Measurements from ENCODE around the gene SULT1C4.
"Not testable (repeated sequence)": the region's sequence is repeated elsewhere in the genome, so short reads cannot be mapped to it uniquely, and the experiment has no call there.

Gene SULT1C4

DNA sequence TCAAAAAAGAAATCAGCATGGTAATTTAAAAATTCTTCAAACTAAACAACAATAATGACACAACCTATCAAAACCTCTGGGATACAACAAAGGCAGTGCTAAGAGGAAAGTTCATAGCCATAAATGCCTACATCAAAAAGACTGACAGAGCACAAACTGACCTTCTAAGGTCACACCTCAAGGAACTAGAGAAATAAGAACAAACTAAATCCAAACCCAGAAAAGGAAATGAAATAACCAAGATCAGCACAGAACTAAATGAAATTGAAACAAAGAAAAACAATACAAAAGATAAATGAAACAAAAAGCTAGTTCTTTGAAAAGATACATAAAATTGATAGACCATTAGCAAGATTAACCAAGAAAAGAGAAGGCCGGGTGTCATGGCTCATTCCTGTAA lies 18.4 kb upstream of the SULT1C4 start:
- H3K27me3 ChIP-seq (ENCODE audit: control insufficient read depth, insufficient read depth, low read length); H3K4me2 ChIP-seq (ENCODE audit: low read length); H3K9ac ChIP-seq (ENCODE audit: low read depth, low read length); H3K4me3 ChIP-seq (ENCODE audit: low read length); H3K9me3 ChIP-seq (replicated peaks; ENCODE audit: low read length); H3K36me3 ChIP-seq (ENCODE audit: insufficient read depth, low read length): not testable (repeated sequence)
- H3K4me1 ChIP-seq (ENCODE audit: control insufficient read depth, insufficient read depth, low read length) = peaks cover 14% of the 10 kb centered on the region

DNA sequence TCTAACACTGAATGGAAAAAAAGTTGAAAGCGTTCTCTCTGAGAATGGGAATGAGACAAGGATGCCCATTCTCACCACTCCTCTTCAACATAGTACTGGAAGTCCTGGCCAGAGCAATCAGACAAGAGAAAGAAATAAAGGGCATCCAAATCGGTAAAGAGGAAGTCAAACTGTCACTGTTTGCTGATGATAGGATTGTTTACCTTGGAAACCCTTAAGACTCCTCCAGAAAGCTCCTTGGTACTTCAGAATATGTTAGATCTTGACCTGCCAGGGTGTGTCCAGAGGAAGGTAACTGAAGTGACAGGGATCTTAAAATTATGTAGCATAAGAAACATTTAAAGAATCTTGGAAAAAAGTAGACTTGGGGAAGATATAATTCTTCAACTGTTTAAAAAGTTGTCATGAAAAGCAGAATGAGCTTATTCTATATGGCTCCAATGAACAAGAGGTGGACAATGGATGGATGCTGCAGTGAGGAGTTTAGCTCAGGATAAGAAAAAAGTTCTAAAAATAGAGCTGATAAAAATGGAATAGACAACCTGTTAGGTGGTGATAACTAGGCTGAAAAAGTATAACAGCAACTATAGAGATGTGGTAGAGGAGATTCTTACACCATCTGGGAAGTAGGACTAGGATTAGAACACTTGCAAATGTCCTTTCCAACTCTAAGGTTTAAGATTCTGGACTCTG lies 16.8 kb upstream of the SULT1C4 start:
- Histone ChIP-seq H3K36me3 (ENCODE audit: insufficient read depth, low read length) (no peaks in the 10 kb centered on the region), H3K27me3 (ENCODE audit: control insufficient read depth, insufficient read depth, low read length) (no peaks in the 10 kb centered on the region), H3K9ac (ENCODE audit: low read depth, low read length) (no peak overlapping the region), H3K9me3 (replicated peaks; ENCODE audit: low read length) (no peaks in the 10 kb centered on the region), H3K4me3 (ENCODE audit: low read length) (no peak overlapping the region), H3K4me1 (ENCODE audit: control insufficient read depth, insufficient read depth, low read length) (peaks cover 14% of the 10 kb centered on the region), H3K4me2 (ENCODE audit: low read length) (no peak overlapping the region)

DNA sequence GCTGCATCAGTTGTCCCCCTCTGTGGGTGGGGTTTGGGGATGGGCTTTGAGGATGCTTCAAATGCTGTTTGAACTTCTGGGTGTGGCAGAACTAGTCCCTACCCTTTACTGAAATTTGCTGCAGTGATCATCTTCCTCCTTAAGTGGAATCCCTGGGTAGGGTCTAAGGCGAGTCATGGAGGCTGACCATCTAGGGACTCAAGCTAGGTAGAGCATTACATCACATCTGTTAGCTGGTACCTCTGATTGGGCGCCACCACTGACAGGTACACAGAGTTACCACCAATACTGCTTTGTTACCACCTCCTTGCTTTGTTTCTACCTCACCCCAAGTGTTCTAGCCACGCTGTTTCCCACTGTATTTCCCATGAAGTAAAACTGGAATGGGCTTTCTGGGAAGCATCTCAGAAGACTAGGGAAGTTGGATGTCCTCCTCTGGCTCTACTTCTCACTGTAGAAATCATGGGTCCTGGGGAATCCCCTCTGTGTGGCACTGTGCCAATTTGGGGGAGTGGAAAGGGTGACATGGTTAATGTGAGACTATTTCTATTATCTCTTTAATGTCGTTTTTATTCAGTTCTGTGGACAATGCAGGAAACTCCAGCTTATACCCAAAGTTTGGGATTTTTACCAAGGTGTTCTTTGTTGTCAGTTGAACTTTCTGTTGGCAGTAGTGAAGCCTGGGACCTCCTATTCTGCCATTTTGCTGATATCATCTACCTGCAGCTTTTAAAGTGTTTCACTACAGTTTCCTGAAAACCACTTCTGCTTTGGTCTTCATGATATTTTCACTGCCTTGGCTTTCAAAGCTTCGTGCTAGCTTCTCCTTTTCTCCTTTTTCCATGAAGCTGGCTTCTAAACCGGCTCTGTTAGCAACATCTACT lies 14.5 kb upstream of the SULT1C4 start:
- Histone ChIP-seq H3K4me3 (ENCODE audit: low read length) (no peak overlapping the region), H3K4me2 (ENCODE audit: low read length) (no peak overlapping the region), H3K4me1 (ENCODE audit: control insufficient read depth, insufficient read depth, low read length) (peaks cover 14% of the 10 kb centered on the region), H3K9me3 (replicated peaks; ENCODE audit: low read length) (no peaks in the 10 kb centered on the region), H3K9ac (ENCODE audit: low read depth, low read length) (no peak overlapping the region), H3K27me3 (ENCODE audit: control insufficient read depth, insufficient read depth, low read length) (no peaks in the 10 kb centered on the region), H3K36me3 (ENCODE audit: insufficient read depth, low read length) (no peaks in the 10 kb centered on the region)

DNA sequence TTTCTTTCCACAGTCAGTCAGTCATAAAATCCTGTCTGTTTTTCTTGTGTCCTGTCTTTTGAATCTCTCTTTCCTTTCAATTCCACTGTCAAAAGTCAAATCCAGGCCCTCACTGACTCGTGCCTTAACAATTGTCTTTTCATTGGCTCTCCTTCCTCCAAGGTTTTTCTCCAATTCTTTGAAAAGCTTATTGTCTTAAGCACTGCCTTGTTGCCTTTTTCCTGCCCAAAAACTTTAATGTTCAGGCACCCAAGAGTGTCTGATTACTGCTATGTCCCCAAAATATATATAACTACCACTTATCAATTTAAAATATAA lies 13.9 kb upstream of the SULT1C4 start:
- H3K4me1 ChIP-seq (ENCODE audit: control insufficient read depth, insufficient read depth, low read length) = peaks cover 14% of the 10 kb centered on the region
- H3K4me3 ChIP-seq (ENCODE audit: low read length) = no peak overlapping the region
- H3K9me3 ChIP-seq (replicated peaks; ENCODE audit: low read length) = no peaks in the 10 kb centered on the region
- H3K36me3 ChIP-seq (ENCODE audit: insufficient read depth, low read length) = no peaks in the 10 kb centered on the region
- H3K4me2 ChIP-seq (ENCODE audit: low read length) = no peak overlapping the region
- no peaks in the 10 kb centered on the region for H3K27me3 ChIP-seq (ENCODE audit: control insufficient read depth, insufficient read depth, low read length)
- H3K9ac ChIP-seq (ENCODE audit: low read depth, low read length) = no peak overlapping the region

DNA sequence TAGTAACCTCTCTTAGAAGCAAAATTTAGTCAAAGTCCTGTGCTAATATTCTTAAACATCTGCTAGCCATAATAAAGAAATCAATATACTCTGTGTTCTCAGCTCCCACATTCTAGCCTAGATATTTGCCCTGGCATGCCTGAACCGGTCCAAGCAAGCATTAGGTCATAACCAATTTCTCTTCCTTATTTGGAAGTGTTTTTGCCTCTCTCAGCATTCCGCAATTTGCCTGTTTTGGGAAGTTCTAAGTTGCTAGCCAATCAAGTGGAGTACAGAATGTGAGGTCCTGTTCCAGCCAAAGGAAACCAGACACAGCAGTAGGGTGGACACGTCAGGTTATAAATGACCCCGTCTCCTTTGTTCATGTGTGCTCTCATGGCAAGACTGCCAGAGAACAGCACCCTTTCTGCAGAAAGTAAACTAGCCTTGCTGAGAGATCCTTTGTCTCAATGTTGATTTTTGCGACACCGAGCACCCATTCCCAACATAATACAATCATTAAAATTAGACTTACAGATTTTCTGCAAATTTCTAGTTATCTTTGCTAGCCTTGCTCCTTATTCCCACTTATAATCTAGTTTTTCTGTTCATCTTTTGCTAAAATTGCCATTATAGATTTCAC lies 13.0 kb upstream of the SULT1C4 start:
- no peak overlapping the region for H3K4me2 ChIP-seq (ENCODE audit: low read length)
- peaks cover 17% of the 10 kb centered on the region for H3K4me1 ChIP-seq (ENCODE audit: control insufficient read depth, insufficient read depth, low read length)
- H3K4me3 ChIP-seq (ENCODE audit: low read length) = no peak overlapping the region
- no peak overlapping the region for H3K9ac ChIP-seq (ENCODE audit: low read depth, low read length)
- no peaks in the 10 kb centered on the region for H3K36me3 ChIP-seq (ENCODE audit: insufficient read depth, low read length)
- no peaks in the 10 kb centered on the region for H3K27me3 ChIP-seq (ENCODE audit: control insufficient read depth, insufficient read depth, low read length)
- no peaks in the 10 kb centered on the region for H3K9me3 ChIP-seq (replicated peaks; ENCODE audit: low read length)

DNA sequence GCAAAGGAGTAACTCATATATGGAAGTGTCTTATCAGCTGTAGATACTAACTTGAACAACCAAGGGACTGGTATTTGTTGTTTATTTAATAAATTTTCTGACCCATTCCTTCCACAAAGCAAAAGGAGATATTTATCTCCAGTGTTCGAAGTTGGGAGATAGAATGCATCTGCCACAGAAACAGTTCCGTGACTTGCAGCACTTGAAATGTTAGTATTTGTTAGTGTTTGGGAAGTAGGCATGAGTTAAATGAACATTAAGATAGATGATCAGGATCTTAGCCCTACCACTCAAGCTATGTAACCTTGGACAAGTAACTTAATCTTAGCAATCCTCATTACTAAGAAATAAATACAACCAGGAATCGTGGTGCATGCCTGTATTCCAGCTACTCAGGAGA lies 12.1 kb upstream of the SULT1C4 start:
- H3K9ac ChIP-seq (ENCODE audit: low read depth, low read length) = no peak overlapping the region
- no peak overlapping the region for H3K4me2 ChIP-seq (ENCODE audit: low read length)
- no peaks in the 10 kb centered on the region for H3K27me3 ChIP-seq (ENCODE audit: control insufficient read depth, insufficient read depth, low read length)
- H3K4me3 ChIP-seq (ENCODE audit: low read length) = no peak overlapping the region
- H3K4me1 ChIP-seq (ENCODE audit: control insufficient read depth, insufficient read depth, low read length) = peaks cover 20% of the 10 kb centered on the region
- no peaks in the 10 kb centered on the region for H3K36me3 ChIP-seq (ENCODE audit: insufficient read depth, low read length)
- no peaks in the 10 kb centered on the region for H3K9me3 ChIP-seq (replicated peaks; ENCODE audit: low read length)

DNA sequence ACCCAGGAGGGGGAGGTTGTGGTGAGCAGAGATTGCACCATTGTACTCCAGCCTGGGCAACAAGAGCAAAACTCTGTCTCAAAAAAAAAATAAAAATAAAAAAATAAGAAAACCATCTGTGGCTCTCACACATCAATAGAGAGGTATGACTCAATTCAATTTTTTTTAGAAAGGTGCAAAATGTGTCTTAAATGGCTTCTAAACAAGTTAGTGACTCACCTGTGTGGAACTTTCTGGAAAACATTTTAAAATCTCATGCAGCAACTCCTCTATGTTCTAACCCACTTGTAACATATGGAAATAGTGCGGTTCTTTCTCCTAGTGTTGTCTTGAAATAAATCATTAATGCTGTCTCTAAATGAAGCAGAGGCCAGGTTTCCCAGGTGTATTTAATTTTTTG lies 10.7 kb upstream of the SULT1C4 start:
- H3K4me1 ChIP-seq (ENCODE audit: control insufficient read depth, insufficient read depth, low read length) = peaks cover 20% of the 10 kb centered on the region
- no peak overlapping the region for H3K9ac ChIP-seq (ENCODE audit: low read depth, low read length)
- no peak overlapping the region for H3K4me3 ChIP-seq (ENCODE audit: low read length)
- no peak overlapping the region for H3K4me2 ChIP-seq (ENCODE audit: low read length)
- no peaks in the 10 kb centered on the region for H3K9me3 ChIP-seq (replicated peaks; ENCODE audit: low read length)
- no peaks in the 10 kb centered on the region for H3K27me3 ChIP-seq (ENCODE audit: control insufficient read depth, insufficient read depth, low read length)
- no peaks in the 10 kb centered on the region for H3K36me3 ChIP-seq (ENCODE audit: insufficient read depth, low read length)

DNA sequence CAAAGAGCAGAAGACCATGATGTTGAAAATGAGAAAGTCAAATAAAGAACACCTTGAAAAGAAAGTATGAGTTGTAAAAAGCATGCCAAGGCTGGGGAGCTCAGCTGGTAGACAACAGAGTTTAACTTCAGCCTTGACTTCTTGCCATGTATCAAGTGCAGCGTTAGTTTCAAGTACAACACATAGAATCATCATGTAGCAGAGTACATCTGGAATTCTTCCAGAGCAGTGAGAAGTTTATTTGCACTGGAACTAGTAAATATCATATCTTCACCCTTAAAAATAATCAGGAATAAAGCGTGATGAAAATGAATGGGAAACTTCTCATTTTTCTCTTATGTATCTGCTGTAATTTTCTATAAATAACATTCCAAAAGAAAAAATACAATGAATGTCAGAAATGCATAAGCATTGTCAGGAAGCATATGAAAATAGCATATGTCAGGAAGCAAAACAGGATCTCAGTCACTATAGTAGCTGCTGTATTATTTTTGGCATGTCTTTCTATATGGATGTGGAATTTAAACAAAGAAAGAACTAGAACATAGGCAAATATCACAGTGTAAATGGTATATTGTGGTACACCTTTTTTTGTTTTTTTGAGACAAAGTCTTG lies 10.1 kb upstream of the SULT1C4 start:
- Histone ChIP-seq H3K4me1 (ENCODE audit: control insufficient read depth, insufficient read depth, low read length) (peaks cover 18% of the 10 kb centered on the region), H3K36me3 (ENCODE audit: insufficient read depth, low read length) (no peaks in the 10 kb centered on the region), H3K4me2 (ENCODE audit: low read length) (no peak overlapping the region), H3K9me3 (replicated peaks; ENCODE audit: low read length) (no peaks in the 10 kb centered on the region), H3K4me3 (ENCODE audit: low read length) (no peak overlapping the region), H3K27me3 (ENCODE audit: control insufficient read depth, insufficient read depth, low read length) (no peaks in the 10 kb centered on the region), H3K9ac (ENCODE audit: low read depth, low read length) (no peak overlapping the region)

DNA sequence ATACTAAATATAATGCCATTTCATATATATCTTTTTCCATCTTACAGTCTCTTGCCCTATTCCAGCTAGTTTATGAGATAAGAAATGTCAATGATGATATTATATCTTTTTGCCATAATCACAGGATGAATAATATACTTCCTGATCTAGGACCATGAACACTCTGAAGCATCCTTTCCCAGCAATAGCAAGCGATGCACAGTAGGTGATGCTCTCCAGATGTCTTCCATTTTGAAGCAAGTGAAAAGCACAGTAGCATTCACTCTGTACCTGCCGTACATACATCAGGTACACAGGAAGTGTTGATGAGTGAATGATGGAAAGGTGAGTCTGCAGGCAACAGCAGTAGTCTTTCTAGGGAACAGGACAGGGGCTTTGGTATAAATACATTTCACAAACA lies 8.6 kb upstream of the SULT1C4 start:
- Histone ChIP-seq H3K9me3 (replicated peaks; ENCODE audit: low read length) (no peaks in the 10 kb centered on the region), H3K27me3 (ENCODE audit: control insufficient read depth, insufficient read depth, low read length) (no peaks in the 10 kb centered on the region), H3K4me1 (ENCODE audit: control insufficient read depth, insufficient read depth, low read length) (peaks cover 6% of the 10 kb centered on the region), H3K9ac (ENCODE audit: low read depth, low read length) (no peak overlapping the region), H3K4me2 (ENCODE audit: low read length) (no peak overlapping the region), H3K4me3 (ENCODE audit: low read length) (no peak overlapping the region), H3K36me3 (ENCODE audit: insufficient read depth, low read length) (no peaks in the 10 kb centered on the region)

DNA sequence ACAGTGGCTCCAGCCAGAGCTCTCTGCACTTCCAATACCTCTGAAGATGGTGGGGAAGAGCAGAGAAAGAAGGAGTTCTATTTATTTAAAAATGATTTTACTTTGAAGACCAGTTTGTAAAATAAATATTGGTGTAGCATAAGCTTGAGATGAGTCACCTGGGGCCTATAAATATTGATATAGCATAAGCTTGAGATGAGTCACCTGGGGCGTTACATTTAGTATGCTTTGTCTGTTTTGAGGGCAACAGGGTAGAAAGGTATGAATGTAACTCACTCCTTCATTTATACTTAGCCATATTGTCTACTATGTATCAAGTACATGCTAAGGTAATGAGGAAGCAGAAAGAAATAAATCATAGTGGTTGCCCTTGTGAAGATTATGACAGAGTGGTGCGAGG lies 7.7 kb upstream of the SULT1C4 start:
- Histone ChIP-seq H3K36me3 (ENCODE audit: insufficient read depth, low read length) (no peaks in the 10 kb centered on the region), H3K4me3 (ENCODE audit: low read length) (no peak overlapping the region), H3K27me3 (ENCODE audit: control insufficient read depth, insufficient read depth, low read length) (no peaks in the 10 kb centered on the region), H3K9ac (ENCODE audit: low read depth, low read length) (no peak overlapping the region), H3K9me3 (replicated peaks; ENCODE audit: low read length) (no peaks in the 10 kb centered on the region), H3K4me2 (ENCODE audit: low read length) (no peak overlapping the region), H3K4me1 (ENCODE audit: control insufficient read depth, insufficient read depth, low read length) (peaks cover 6% of the 10 kb centered on the region)

DNA sequence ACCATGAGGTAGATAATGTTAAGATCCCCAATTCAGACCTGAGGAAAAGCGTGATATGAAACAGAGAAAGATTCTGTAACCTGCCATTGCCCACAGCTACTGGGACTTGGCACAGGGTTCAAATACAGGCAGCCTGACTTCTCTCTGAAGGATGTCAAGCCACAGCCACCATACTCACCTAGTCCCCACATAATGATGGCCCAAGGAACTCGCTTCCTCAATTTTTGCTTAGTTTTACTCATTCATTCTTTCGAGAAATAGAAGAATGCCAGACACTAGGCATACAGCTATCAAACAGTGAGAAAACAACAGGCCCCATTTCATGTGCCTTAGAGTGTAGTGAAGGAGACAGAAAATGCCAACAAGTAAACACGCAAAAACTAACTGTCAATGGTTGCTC lies 980 bp upstream of the SULT1C4 start:
- no peak overlapping the region for H3K9ac ChIP-seq (ENCODE audit: low read depth, low read length)
- no peaks in the 10 kb centered on the region for H3K27me3 ChIP-seq (ENCODE audit: control insufficient read depth, insufficient read depth, low read length)
- no peaks in the 10 kb centered on the region for H3K9me3 ChIP-seq (replicated peaks; ENCODE audit: low read length)
- H3K4me2 ChIP-seq (ENCODE audit: low read length) = no peak overlapping the region
- peaks cover 11% of the 10 kb centered on the region for H3K4me1 ChIP-seq (ENCODE audit: control insufficient read depth, insufficient read depth, low read length)
- no peak overlapping the region for H3K4me3 ChIP-seq (ENCODE audit: low read length)
- H3K36me3 ChIP-seq (ENCODE audit: insufficient read depth, low read length) = no peaks in the 10 kb centered on the region
